GOT3 (cell line): Measurements from ENCODE around the gene TFIP11.

Experiments used
- DNase-seq: peaks from one replicate; lab custom pipeline; 2025; ENCODE audit warnings: mixed read lengths; lab: John Stamatoyannopoulos, UW

Gene TFIP11

DNA sequence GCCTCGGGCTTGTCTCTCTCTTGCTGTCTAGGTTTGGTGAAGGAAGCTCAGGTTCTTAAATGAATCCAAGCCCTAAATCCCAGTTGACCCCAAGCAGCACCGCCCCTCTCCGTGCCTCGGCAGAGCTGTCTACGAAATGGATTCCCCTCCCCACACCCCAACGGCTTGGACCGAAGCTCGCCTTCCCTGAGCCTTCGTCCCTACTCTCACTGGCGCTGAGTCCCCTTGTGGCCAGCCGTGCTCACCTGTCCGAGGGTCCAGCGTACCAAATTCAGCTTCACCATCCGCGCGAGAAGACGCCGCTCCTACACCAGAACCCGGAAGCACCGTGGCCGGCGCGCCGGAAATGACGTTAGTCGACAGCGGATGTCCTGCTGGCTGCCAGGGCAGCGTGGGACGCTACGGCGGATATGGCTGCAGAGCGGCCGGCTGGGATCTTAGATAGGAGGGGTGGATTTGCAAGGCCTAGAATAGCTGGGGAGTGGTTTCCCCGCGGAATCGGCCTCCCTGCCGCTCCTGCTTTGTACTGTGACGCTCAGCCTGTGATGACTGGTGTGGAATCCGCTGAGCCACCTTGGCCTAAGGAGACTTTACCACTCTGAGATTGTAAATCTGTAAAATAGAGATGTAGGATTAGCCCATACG, at the start of gene TFIP11:
Gene TFIP11, minus strand, starts transcription at position 325 of the 645 bp plus-strand sequence. CDS start 2,201 bp downstream, outside the sequence.
- peak; percentile 59 for DNase-seq

DNA sequence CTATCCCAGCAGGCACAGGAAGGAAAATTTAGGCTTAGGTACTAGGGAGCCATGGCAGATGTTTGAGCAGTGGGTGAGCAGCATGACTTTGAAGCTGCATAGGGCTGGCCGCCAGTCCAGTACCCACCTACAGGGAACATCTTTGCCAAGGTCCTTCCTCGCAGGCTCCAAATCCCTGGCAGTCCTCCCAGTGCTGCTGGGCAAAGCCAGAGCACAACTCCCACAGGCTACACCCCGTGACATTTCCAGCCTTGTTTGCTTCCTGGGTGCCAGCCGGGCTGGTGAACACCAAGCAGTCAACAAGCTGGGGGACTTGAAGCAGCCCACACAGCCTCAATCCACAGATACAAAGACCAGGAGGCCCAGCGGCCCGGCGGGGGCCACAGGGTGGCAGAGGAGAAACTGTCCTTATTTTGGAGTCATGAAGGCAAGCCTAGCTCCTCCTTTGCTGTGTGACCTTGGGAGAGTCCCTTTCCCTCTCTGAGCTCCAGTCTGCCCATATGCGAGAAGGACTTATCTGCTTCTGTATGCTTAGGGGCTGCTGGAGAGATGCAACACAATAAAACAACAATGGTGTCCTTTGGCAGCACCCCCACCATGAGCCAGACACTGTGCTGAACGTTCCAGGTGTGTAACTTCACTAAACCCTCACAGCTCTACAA, 49.6 kb upstream of the TFIP11 start:
- no peak for DNase-seq

- DNase-seq, result no peak
Measured at GRCh38 chr22:26559961-26560575, 47.8 kb upstream of the TFIP11 start.

DNA sequence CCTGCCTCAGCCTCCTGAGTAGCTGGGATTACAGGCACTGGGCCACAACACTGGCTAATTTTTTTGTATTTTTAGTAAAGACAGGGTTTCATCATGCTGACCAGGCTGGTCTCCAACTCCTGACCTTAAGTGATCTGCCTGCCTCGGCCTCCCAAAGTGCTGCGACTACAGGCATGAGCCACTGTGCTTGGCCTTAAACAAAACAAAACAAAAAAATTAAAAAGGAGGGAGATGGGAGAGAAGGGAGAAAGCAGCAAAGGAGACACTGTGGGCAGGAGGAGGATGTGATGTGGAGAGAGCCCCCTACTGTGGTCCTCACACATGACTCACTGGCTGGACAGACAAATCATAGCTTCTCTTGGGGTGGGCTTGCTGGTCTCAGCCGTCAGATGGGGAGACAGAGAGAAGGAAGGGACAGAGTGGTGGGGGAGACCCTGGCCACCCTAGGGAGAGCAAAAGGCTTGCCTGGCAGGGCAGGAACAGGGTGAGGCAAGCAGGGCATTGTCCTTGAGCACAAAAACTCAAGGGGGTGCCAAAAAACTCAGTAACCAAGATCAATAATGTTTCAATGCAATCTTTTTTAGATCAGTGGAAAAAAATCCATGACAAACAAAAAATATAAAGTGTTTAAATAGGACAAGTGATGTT, 46.1 kb upstream of the TFIP11 start:
- DNase-seq, result no peak

DNA sequence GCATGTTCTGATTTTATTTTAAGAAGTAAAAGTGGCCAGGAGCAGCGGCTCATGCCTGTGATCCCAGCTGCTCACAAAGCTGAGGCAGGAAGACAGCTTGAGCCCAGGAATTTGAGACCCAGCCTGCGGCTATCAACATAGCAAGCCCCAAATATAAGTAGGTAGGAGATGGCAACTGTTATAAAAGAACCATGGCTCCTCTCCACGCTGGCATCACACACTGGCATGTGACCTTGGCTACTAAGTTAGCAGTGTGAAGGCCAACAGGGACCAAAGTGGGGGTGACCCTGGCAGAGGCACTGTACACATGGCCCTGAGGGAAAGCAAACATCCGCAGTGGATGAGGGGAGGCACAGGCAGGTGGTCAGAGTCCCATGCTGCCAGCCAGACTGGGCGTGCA, 44.6 kb upstream of the TFIP11 start:
- no peak for DNase-seq

- no peak for DNase-seq
Measured at GRCh38 chr22:26555478-26555877, 43.2 kb upstream of the TFIP11 start.

DNA sequence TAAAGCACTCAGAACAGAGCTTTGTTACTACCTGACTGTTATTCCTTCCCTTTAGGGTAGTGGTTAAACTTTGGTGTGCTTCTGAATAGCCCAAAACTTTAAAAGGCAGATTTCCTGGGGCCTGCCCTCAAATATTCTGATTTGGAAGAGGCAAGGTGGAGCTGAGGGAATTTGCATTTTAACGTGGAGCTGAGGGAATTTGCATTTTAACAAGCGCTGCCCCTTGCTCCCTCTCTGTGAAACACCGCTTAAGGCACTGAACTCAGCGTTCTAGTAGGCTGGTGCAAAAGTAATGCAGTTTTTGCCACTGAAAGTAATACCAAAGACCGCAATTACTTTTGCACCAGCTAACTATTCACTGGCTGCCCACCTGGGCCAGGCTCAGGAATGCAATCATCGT, 42.7 kb upstream of the TFIP11 start:
- DNase-seq, result no peak

- DNase-seq, result no peak
Measured at GRCh38 chr22:26553056-26553752, 40.9 kb upstream of the TFIP11 start.

DNA sequence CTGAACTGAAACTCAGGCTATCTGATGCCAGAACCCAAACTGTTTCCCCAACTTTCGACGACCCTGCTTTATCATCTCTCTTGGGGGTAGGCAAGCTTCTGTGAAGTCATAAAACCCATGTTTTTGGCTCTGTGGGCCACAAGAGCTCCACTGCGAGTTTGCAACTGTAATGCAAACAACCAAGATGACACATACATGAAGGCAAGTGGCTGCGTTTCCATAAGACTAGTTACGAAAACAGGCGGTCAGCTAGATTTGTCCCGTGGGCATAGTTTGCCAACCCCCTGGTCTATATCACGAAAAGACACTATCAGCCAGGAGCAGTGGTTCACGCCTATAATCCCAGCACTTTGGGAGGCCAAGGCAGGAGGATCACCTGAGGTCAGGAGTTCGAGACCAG, 40.2 kb upstream of the TFIP11 start:
- peak; percentile 11 for DNase-seq

DNA sequence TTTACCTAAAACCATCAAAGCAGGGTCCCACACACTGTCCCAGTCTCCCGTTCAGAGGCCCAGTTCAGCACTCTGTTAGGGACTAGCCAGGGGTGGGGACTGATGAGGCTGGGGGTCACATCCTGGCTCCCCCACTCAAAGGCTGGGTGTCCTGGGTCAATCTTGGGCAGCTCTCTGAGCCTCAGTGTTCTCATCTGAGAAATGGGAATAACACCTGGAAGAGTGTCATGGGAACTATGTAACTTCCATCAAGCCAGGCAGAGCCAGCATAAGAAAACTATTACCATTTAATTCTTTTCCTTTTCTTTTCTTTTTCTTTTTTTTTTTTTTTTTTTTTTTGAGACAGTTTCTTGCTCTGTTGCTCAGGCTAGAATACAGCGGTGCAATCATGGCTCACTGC, 39.3 kb upstream of the TFIP11 start:
- no peak for DNase-seq

- peak; percentile 26 for DNase-seq
Measured at GRCh38 chr22:26550498-26551033, 38.3 kb upstream of the TFIP11 start.

DNA sequence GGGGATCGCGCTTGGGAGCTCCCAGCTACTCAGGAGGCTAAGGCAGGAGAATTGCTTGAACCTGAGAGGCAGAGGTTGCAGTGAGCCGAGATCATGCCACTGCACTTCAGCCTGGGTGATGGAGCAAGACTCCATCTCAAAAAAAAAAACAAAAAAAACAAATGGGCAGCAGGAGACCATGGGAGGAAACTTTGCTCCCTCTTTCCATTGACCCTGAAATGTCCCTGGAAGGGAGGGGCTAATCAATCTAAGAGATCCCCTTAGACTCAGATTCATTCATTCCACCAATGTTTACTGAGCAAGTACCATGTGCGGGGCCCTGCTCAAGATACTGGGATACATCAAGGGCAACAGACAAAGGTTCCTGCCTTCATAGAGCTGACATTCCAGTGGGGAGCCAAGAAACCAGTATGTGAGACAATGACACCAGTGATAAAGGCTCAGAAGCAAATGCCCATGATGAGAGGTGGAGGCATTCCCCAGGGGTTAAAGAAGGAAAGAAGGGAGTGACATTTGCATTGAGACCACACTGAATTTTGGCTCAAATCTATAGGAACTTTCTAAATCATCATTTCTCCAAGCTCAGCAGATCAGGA, 37.7 kb upstream of the TFIP11 start:
- no peak for DNase-seq

DNA sequence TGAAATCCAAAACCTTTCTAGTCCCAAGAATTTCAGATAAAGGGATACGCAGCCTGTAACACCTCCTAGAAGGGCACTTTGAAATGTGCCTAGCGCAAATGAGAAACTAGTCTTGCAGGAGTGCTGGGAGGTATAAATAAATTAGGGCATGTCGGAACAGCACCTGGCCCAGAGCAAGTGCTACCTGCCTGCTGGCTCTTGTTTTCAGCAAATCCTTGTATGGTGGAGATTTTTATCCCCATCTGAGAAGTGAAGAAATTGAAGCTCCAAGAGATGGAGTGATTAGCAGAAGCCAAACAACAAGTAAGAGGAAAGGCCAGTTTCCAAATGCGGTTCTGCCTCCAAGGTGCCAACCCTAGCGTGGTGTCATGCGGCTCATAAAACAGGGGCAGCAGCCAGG, 36.7 kb upstream of the TFIP11 start:
- DNase-seq, result no peak

DNA sequence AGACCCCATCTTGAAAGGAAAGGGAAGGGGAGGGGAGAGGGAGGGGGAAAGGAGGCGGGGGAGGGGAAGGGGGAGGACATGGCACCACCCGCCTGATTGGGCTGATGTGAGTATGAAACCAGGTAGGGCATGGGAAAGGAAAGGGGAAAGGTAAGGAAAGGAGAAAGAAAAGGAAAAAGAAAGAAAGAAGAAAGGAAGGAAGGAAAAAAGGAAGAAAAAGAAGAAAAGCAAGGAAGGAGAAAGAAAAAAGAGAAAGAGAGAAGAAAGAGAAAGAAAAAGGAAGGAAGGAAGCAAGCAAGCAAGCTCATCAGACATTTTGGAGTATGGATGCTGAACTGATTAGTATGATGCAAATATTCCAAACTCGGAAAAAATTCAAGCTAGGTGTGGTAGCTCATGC, 36.0 kb upstream of the TFIP11 start:
- no peak for DNase-seq

- DNase-seq, result no peak
Measured at GRCh38 chr22:26547837-26548236, 35.6 kb upstream of the TFIP11 start.

DNA sequence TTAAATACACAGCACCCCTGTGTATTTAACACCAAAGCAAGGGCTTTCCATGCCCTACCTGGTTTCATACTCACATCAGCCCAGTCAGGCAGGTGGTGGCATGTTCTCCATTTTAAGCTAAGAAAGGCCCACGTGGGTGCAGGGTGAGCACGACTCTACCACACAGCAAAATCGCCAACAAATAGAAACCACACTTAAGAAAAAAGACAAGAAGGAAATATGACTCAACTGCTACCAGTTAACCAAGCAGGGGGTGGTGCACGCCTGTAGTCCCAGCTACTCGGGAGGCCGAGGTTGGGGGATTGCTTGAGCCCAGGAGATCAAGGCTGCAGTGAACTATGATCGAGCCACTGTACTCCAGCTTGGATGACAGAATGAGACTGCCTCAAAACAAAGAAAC, 35.2 kb upstream of the TFIP11 start:
- DNase-seq, result no peak

DNA sequence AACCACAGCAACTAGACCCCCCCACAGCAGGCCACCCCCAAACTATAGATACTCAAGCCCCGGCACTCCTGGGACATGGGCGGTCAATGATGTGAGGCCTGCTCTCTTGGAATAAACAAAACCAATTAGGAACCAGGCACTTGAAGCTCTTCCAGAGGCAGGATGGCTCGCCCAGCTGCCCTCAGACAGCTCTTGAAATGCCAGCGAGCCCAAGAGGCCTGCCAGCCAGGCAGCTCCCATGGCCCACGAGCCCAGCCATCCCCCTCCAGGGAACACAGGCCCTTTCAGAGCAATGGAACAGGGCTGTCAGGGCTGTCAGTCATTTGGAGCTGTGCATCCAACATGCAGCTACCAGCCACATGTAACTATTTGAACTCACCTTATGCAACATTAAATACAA, 34.0 kb upstream of the TFIP11 start:
- no peak for DNase-seq

DNA sequence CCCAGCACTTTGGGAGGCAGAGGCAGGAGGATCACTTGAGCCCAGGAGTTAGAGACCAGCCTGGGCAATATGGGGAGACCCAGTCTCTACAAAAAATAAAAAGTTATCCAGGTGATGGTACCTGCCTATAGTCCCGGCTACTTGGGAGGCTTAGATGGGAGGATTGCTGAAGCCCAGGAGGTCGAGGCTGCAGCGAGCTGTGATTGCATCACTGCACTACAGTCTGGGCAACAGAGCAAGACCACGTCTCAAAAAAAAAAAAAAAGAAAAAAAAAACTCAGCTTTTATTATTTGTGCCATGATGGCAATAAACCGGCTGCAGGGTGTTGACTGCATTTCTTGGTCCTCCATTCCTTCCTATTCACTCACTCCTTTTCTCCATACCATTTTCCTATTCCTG, 33.6 kb upstream of the TFIP11 start:
- DNase-seq, result no peak

- no peak for DNase-seq
Measured at GRCh38 chr22:26545385-26545784, 33.1 kb upstream of the TFIP11 start.

DNA sequence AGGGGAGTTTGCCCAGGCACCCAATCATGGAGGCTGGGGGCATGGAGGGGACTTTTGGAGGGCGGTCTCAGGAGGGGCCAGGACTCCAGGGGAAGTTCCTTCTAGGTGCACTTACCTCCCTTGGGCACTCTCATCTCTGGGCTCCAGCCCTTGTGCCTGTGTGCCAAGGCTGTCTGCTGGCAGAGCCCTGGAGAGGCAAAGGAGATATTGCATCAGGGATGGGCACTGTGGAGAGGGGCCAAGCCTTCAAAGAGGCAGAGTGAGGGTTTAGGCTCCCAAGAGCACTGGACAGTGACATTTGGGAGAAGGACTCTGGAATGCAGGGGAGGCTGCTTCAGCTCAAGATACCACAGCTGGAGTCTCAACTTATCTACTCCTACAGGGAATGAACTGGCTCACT, 32.2 kb upstream of the TFIP11 start:
- no peak for DNase-seq

DNA sequence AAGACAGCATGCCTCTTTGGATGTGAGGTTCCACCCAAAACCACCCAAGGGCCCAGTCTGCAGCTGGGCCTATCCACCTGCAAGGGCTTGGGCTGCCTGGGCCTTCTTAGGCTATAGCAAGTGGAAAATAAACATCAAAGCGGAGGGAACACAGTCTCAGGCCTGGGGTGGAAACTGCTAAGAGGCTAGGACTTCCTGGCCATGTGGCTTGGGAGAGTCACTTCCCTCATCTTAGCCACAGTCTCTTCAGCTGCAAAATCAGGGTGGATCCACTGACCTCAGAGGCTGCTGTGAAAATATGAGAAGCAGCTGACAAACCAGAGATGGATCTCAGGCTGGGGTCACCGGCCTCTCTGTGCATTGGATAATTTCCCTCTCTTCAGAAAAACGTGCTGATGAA, 30.6 kb upstream of the TFIP11 start:
- no peak for DNase-seq
